H1 (cell line): ENCODE data around the gene PPM1M. TPM values are rescaled to one million over a fixed set of nuclear protein-coding genes. Genes with fewer than 3 reads are reported as not detected.

ENCODE experiments used
- ATF2 ChIP-seq: IDR thresholded peaks from 2 replicates; pipeline ENCODE4 v1.6.1; 2012; ENCODE audit warnings: low read length, inconsistent platforms
- BRCA1 ChIP-seq: IDR thresholded peaks from 2 replicates; pipeline ENCODE4 v1.6.1; 2012; ENCODE audit warnings: low read depth, low read length, improper control_type of control experiment
- CTCF ChIP-seq, 3 experiments: IDR thresholded peaks; 1 replicate in 2 of 3; 2 replicates in 1 of 3; pipeline versions ENCODE4 v1.5.1 to v1.6.1; 2011; ENCODE audit warnings: low read length in 3 of 3, mild to moderate bottlenecking in 3 of 3, inconsistent platforms in 2 of 3, low read depth in 1 of 3, moderate library complexity in 1 of 3; ENCODE audit not compliant: insufficient read depth in 1 of 3; ENCODE audit errors: control extremely low read depth in 1 of 3
- E2F6 ChIP-seq: IDR thresholded peaks from 2 replicates; pipeline ENCODE4 v1.6.1; 2012; ENCODE audit warnings: inconsistent platforms
- KDM1A ChIP-seq: fragments of 200-600, 300-600 bp; sonication (generic); IDR thresholded peaks from 2 replicates; pipeline ENCODE4 v1.7.1; 2016; ENCODE audit warnings: mild to moderate bottlenecking, low read length, borderline replicate concordance
- POLR2A ChIP-seq, 2 experiments: IDR thresholded peaks; 1 replicate in 1 of 2; 2 replicates in 1 of 2; pipeline ENCODE4 v1.6.1; 2011; ENCODE audit warnings: low read depth in 2 of 2, low read length in 2 of 2, mild to moderate bottlenecking in 2 of 2; ENCODE audit errors: control extremely low read depth in 1 of 2
- RAD21 ChIP-seq, 2 experiments: IDR thresholded peaks in 1 of 2; conservative IDR thresholded peaks in 1 of 2; 2 replicates each; pipeline ENCODE4 v1.6.1; 2011; ENCODE audit warnings: low read depth in 2 of 2, low read length in 2 of 2, improper control_type of control experiment in 1 of 2, inconsistent platforms in 1 of 2, mild to moderate bottlenecking in 1 of 2, moderate library complexity in 1 of 2
- RXRA ChIP-seq: IDR thresholded peaks from 2 replicates; pipeline ENCODE4 v1.6.1; 2011; ENCODE audit warnings: low read depth, mild to moderate bottlenecking, low read length, moderate library complexity; ENCODE audit not compliant: insufficient read depth
- SAP30 ChIP-seq: fragments of 300-600 bp; sonication (generic); IDR thresholded peaks from 2 replicates; pipeline ENCODE4 v1.7.1; 2012; ENCODE audit warnings: low read length, moderate library complexity, mild to moderate bottlenecking, inconsistent platforms; ENCODE audit not compliant: insufficient read depth, insufficient replicate concordance
- SUZ12 ChIP-seq: fragments of 200-600 bp; sonication (generic); IDR thresholded peaks from 2 replicates; pipeline ENCODE4 v1.6.1; 2012; ENCODE audit warnings: mild to moderate bottlenecking, inconsistent platforms, low read length, moderate library complexity, mixed read lengths
- polyA plus RNA-seq, 7 experiments: library from polyadenylated mRNA; depleted of rRNA in 3 of 7; stranded (reverse) in 5 of 7; unstranded in 2 of 7; fragments of >200 nt in 5 of 7; fragments of 200-250 nt in 2 of 7; gene quantifications; 1 replicate in 5 of 7; 2 replicates in 1 of 7; 4 replicates in 1 of 7; pipeline versions ENCODE4 v1.2.1 to v1.2.3, GENCODE V29; 2011 to 2013; ENCODE audit warnings: missing spikeins in 2 of 7, mixed read lengths in 2 of 7
- total RNA-seq: library from RNA; stranded (reverse); fragmentation: NEBNext Ultra II Directional; extraction: Animal tissue kit (Norgen Biotek cat#: 25700); gene quantifications from 2 replicates; pipeline ENCODE4 v1.2.1, GENCODE V29; 2021

The PPM1M gene
- total and polyA plus RNA-seq, 2 of the 8 experiments (the other 6 are each of a cell fraction or from before 2014, with no cell fraction given): 5.2 to 6.3 TPM

DNA sequence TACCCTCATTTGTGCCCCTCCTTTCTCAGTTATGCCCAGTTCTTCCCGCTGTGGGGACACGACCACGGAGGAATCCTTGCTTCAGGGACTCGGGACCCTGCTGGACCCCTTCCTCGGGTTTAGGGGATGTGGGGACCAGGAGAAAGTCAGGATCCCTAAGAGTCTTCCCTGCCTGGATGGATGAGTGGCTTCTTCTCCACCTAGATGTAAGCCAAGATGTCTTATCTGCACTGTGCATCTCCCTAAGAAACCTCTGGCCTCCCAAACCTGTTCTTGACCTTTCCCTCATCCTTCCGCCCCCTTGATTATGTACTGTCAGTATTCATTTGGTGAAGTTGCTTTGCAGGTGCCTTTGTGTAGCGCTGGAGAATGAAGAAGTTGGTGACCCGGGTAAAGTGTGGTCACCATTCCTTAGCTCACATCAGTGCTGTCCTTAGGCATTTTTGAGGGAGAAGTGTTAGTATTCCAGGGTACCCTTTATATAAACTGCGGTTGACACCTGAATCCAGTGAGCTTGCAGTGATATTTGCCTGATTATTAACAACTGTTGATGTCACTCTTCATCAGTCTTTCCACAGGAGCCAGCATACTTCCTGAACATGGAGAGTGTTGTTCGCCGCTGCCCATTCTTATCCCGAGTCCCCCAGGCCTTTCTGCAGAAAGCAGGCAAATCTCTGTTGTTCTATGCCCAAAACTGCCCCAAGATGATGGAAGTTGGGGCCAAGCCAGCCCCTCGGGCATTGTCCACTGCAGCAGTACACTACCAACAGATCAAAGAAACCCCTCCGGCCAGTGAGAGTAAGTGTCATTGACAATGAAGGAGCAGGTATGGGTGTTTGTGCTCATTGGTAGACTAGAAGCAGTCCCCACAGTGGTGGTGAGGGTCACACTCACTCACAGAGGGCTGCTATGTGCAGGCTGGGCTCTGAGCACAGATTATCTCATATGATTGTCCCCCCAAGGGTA is 46.6 kb upstream of the PPM1M start (continued):
- TF ChIP-seq RXRA (no peak), SUZ12 (no peak), BRCA1 (no peak), SAP30 (no peak), CTCF (IDR thresholded peaks at IDR 0.05; ENCODE audit: control extremely low read depth in 1 of 3, insufficient read depth in 1 of 3, low read depth in 1 of 3, low read length in 3 of 3) (no peak), ATF2 (no peak), POLR2A (IDR thresholded peaks at IDR 0.05; ENCODE audit: control extremely low read depth in 1 of 2, low read depth in 2 of 2, low read length in 2 of 2) (no peak), E2F6 (no peak), RAD21 (IDR thresholded peaks at IDR 0.05 in 1 of 2, conservative IDR thresholded peaks at IDR 0.05 in 1 of 2; ENCODE audit: low read depth in 2 of 2, low read length in 2 of 2) (no peak), KDM1A (no peak)
